H9 (cell line): ENCODE results near the gene HEATR5A. TPM values are rescaled to one million over a fixed set of nuclear protein-coding genes. Genes with fewer than 3 reads are reported as not detected.

Experiments
- DNase-seq: peaks from one replicate; pipeline ENCODE4 v3.0.0-alpha.2; 2017
- H2AFZ ChIP-seq: one replicate; pipeline ENCODE4 v1.6.1; 2013; ENCODE audit warnings: mild to moderate bottlenecking, low read length, control low read depth, moderate library complexity
- H2AK5ac ChIP-seq: 2 replicates; pipeline ENCODE4 v1.6.1; 2013; ENCODE audit warnings: low read length, control low read depth, mixed read lengths; ENCODE audit not compliant: insufficient read length
- H2BK120ac ChIP-seq: one replicate; pipeline ENCODE4 v1.6.1; 2013; ENCODE audit warnings: low read depth, mild to moderate bottlenecking, low read length, control low read depth, inconsistent platforms; ENCODE audit not compliant: poor library complexity, severe bottlenecking
- H2BK12ac ChIP-seq: 2 replicates; pipeline ENCODE4 v1.6.1; 2013; ENCODE audit warnings: low read length, control low read depth, mixed read lengths, low read depth; ENCODE audit not compliant: insufficient read length
- H2BK15ac ChIP-seq: 2 replicates; pipeline ENCODE4 v1.6.1; 2013; ENCODE audit warnings: low read depth, low read length, control low read depth
- H2BK20ac ChIP-seq: one replicate; pipeline ENCODE4 v1.6.1; 2013; ENCODE audit warnings: low read depth, mild to moderate bottlenecking, low read length, control low read depth, inconsistent platforms; ENCODE audit not compliant: poor library complexity, severe bottlenecking
- H2BK5ac ChIP-seq: 2 replicates; pipeline ENCODE4 v1.6.1; 2013; ENCODE audit warnings: low read length, control low read depth, mixed read lengths; ENCODE audit not compliant: insufficient read length
- H3K14ac ChIP-seq: 2 replicates; pipeline ENCODE4 v1.6.1; 2013; ENCODE audit warnings: low read length, control low read depth; ENCODE audit not compliant: insufficient read depth
- H3K18ac ChIP-seq: 2 replicates; pipeline ENCODE4 v1.6.1; 2013; ENCODE audit warnings: low read depth, mild to moderate bottlenecking, mixed read lengths, low read length, control low read depth; ENCODE audit not compliant: insufficient read length
- H3K23ac ChIP-seq: 2 replicates; pipeline ENCODE4 v1.6.1; 2013; ENCODE audit warnings: low read length, control low read depth, mixed read lengths, low read depth; ENCODE audit not compliant: insufficient read length
- H3K23me2 ChIP-seq: 2 replicates; pipeline ENCODE4 v1.6.1; 2013; ENCODE audit warnings: low read depth, mild to moderate bottlenecking, mixed read lengths, low read length, control low read depth; ENCODE audit not compliant: insufficient read length, poor library complexity, severe bottlenecking
- H3K27ac ChIP-seq: 2 replicates; pipeline ENCODE4 v1.5.1; 2013; ENCODE audit warnings: low read length, control low read depth, mixed read lengths, low read depth; ENCODE audit not compliant: insufficient read length
- H3K27me3 ChIP-seq: 2 replicates; pipeline ENCODE4 v1.6.1; 2013; ENCODE audit warnings: low read length, control low read depth, inconsistent platforms; ENCODE audit not compliant: insufficient read depth
- H3K4ac ChIP-seq: 2 replicates; pipeline ENCODE4 v1.6.1; 2013; ENCODE audit warnings: low read depth, mild to moderate bottlenecking, control low read depth, inconsistent platforms, low read length, moderate library complexity
- H3K4me1 ChIP-seq: 2 replicates; pipeline ENCODE4 v1.6.1; 2013; ENCODE audit warnings: low read length, control low read depth, inconsistent platforms; ENCODE audit not compliant: insufficient read depth
- H3K4me2 ChIP-seq: 2 replicates; pipeline ENCODE4 v1.6.1; 2013; ENCODE audit warnings: low read length, control low read depth, mixed read lengths; ENCODE audit not compliant: insufficient read length, insufficient read depth
- H3K56ac ChIP-seq: 2 replicates; pipeline ENCODE4 v1.6.1; 2013; ENCODE audit warnings: low read depth, mild to moderate bottlenecking, mixed read lengths, low read length, control low read depth; ENCODE audit not compliant: insufficient read length
- H3K79me1 ChIP-seq: 2 replicates; pipeline ENCODE4 v1.6.1; 2013; ENCODE audit warnings: low read depth, mild to moderate bottlenecking, moderate library complexity, low read length, control low read depth, inconsistent platforms; ENCODE audit not compliant: insufficient read depth, poor library complexity, severe bottlenecking
- H3K79me2 ChIP-seq: 2 replicates; pipeline ENCODE4 v1.6.1; 2013; ENCODE audit warnings: low read length, control low read depth, inconsistent platforms; ENCODE audit not compliant: insufficient read depth
- H3K9ac ChIP-seq: 2 replicates; pipeline ENCODE4 v1.6.1; 2013; ENCODE audit warnings: low read length, control low read depth, mixed read lengths; ENCODE audit not compliant: insufficient read length; ENCODE audit errors: extremely low read depth
- H3K9me3 ChIP-seq: one replicate; pipeline ENCODE4 v1.6.1; 2013; ENCODE audit warnings: low read depth, low read length, inconsistent platforms; ENCODE audit not compliant: control insufficient read depth
- H3T11ph ChIP-seq: one replicate; pipeline ENCODE4 v1.6.1; 2013; ENCODE audit warnings: mild to moderate bottlenecking, low read length, control low read depth, inconsistent platforms
- H4K20me1 ChIP-seq: one replicate; pipeline ENCODE4 v1.6.1; 2013; ENCODE audit not compliant: control insufficient read depth, insufficient read length, insufficient read depth
- H4K5ac ChIP-seq: 2 replicates; pipeline ENCODE4 v1.6.1; 2013; ENCODE audit warnings: low read depth, mild to moderate bottlenecking, mixed read lengths, low read length, control low read depth; ENCODE audit not compliant: insufficient read length
- H4K8ac ChIP-seq: replicated peaks from 2 replicates; pipeline ENCODE4 v1.6.1; 2013; ENCODE audit warnings: low read length, control low read depth, mixed read lengths, low read depth; ENCODE audit not compliant: insufficient read length
- H4K91ac ChIP-seq: 2 replicates; pipeline ENCODE4 v1.6.1; 2013; ENCODE audit warnings: low read depth, mild to moderate bottlenecking, moderate library complexity, mixed read lengths, low read length, control low read depth; ENCODE audit not compliant: insufficient read length
- H3K27ac Mint-ChIP-seq, 3 experiments: 2 replicates in 2 of 3; 3 replicates in 1 of 3; pipeline ENCODE4 v1.8.0; 2020 to 2021; ENCODE audit warnings: mixed read lengths in 3 of 3, mild to moderate bottlenecking in 1 of 3, moderate library complexity in 1 of 3
- H3K27me3 Mint-ChIP-seq: 2 replicates; pipeline ENCODE4 v1.8.0; 2021; ENCODE audit warnings: low read depth, mild to moderate bottlenecking, moderate library complexity, mixed read lengths
- H3K36me3 Mint-ChIP-seq, 3 experiments: 2 replicates in 2 of 3; 3 replicates in 1 of 3; pipeline ENCODE4 v1.8.0; 2020 to 2021; ENCODE audit warnings: low read depth in 3 of 3, mixed read lengths in 3 of 3; ENCODE audit not compliant: insufficient read depth in 1 of 3
- H3K4me1 Mint-ChIP-seq, 2 experiments: 2 replicates each; pipeline ENCODE4 v1.8.0; 2020; ENCODE audit warnings: mixed read lengths in 2 of 2
- H3K4me3 Mint-ChIP-seq, 2 experiments: 2 replicates in 1 of 2; 3 replicates in 1 of 2; pipeline ENCODE4 v1.8.0; 2020 to 2021; ENCODE audit warnings: mild to moderate bottlenecking in 2 of 2, mixed read lengths in 2 of 2, moderate library complexity in 1 of 2
- H3K9me3 Mint-ChIP-seq, 2 experiments: 2 replicates in 1 of 2; 3 replicates in 1 of 2; pipeline ENCODE4 v1.8.0; 2020; ENCODE audit warnings: mild to moderate bottlenecking in 2 of 2, mixed read lengths in 2 of 2, moderate library complexity in 1 of 2
- CTCF ChIP-seq: fragments of 200-600 bp; sonication (generic); conservative IDR thresholded peaks from 3 replicates; pipeline ENCODE4 v1.8.0; 2021; ENCODE audit warnings: antibody characterized with exemption, mild to moderate bottlenecking
- WGBS: extraction: QIAGEN DNeasy Blood & Tissue Kit; methylation state at CpG from one replicate; pipeline ENCODE4 v1.1.7; 2013; ENCODE audit warnings: missing lambda C conversion rate, low lambda C conversion rate, mixed read lengths; ENCODE audit not compliant: insufficient read length; ENCODE audit errors: extremely low coverage; 5-methylcytosine and 5-hydroxymethylcytosine counted together
- total RNA-seq: library from RNA; stranded (reverse); gene quantifications from 2 replicates; pipeline ENCODE4 v1.2.1, GENCODE V29; 2021

HEATR5A gene
- total RNA-seq, 1 experiment from 2014 or later = 21.2 TPM

GRCh38 chr14:31401369-31401932 is 18.9 kb downstream of the HEATR5A start:
- WGBS = no CpG with 5 or more reads among the region's 3 CpGs
- no peak overlapping the region for H3K4ac ChIP-seq
- Mint-ChIP-seq H3K9me3 (no peaks in the 10 kb centered on the region), H3K27me3 (no peaks in the 10 kb centered on the region), H3K27ac (no peak overlapping the region; a peak in 1 of 7 replicates), H3K4me1 (peaks cover 2 to 4% of the 10 kb centered on the region in 2 experiments; a peak in 2 of 4 replicates), H3K4me3 (no peak overlapping the region), H3K36me3 (peaks cover 7 to 10% (median 9%) of the 10 kb centered on the region in 3 experiments; a peak in 6 of 7 replicates)
- H3K4me1 ChIP-seq = no peaks in the 10 kb centered on the region; the same call in 1 of the 2 replicates
- H4K8ac ChIP-seq = no peak overlapping the region
- H2BK20ac ChIP-seq = no peak overlapping the region
- H3K27ac ChIP-seq = no peak overlapping the region
- peaks cover 3% of the 10 kb centered on the region for H3K79me1 ChIP-seq
- no peaks in the 10 kb centered on the region for H3K79me2 ChIP-seq
- no peaks in the 10 kb centered on the region for H3K27me3 ChIP-seq
- H2BK5ac ChIP-seq = no peak overlapping the region
- H3K14ac ChIP-seq = no peak overlapping the region
- no peak overlapping the region for H3K18ac ChIP-seq
- no peak overlapping the region for H3K56ac ChIP-seq
- H3T11ph ChIP-seq = no peak overlapping the region
- TF ChIP-seq CTCF = no peak
- H3K23me2 ChIP-seq = no peaks in the 10 kb centered on the region
- no peak for DNase-seq
- no peak overlapping the region for H2BK15ac ChIP-seq
- H4K91ac ChIP-seq = no peak overlapping the region
- H2AK5ac ChIP-seq = no peak overlapping the region
- H4K20me1 ChIP-seq = no peaks in the 10 kb centered on the region
- H3K9me3 ChIP-seq = no peaks in the 10 kb centered on the region
- no peak overlapping the region for H3K23ac ChIP-seq
- no peak overlapping the region for H3K4me2 ChIP-seq
- H2BK120ac ChIP-seq = no peak overlapping the region
- H3K9ac ChIP-seq = no peak overlapping the region
- H4K5ac ChIP-seq = no peak overlapping the region
- no peak overlapping the region for H2BK12ac ChIP-seq
- no peak overlapping the region for H2AFZ ChIP-seq
